Stimulated activated CD4-positive, alpha-beta T cell treated with anti-CD3 and anti-CD28 coated beads, Interleukin-12 subunit alpha, Interleukin-12 subunit beta, amount 100 ng/mL, for 48 hours (primary cell): Measurements from ENCODE around the gene THUMPD3.

Experiments
- DNase-seq, 3 donors: peaks; one replicate each; pipeline ENCODE4 v3.0.0-alpha.2; 2020; ENCODE audit warnings: low read depth in 2 of 3, low spot score in 1 of 3

The THUMPD3 gene

DNA sequence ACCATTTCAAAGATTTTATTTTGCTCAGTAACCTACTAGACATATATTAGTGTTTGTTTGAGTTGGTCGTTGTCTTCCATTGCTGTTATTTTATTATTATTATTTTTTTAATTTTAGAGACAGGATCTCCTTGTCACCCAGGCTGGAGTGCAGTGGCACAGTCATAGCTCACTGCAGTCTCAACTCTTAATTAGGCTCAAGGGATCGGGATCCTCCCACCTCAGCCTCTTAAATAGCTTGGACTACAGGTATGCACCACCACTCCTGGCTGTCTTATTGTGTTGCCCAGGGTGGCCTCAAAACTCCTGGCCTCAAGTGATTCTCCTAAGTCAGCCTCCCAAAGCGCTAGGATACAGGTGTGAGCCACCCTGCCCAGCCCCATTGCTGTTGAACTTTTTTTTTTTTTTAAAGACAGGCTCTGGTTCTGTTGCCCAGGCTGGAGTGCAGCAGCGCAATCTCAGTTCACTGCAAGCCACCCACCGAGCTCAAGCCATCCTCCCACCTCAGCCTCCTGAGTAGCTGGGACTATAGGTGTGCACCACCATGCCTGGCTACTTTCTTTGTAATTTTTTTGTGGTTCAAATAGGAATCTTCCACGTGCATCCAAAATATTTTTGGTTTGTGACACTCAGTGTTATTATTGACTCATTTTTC, 52.8 kb downstream of the THUMPD3 start:
- DNase-seq: no peak

DNA sequence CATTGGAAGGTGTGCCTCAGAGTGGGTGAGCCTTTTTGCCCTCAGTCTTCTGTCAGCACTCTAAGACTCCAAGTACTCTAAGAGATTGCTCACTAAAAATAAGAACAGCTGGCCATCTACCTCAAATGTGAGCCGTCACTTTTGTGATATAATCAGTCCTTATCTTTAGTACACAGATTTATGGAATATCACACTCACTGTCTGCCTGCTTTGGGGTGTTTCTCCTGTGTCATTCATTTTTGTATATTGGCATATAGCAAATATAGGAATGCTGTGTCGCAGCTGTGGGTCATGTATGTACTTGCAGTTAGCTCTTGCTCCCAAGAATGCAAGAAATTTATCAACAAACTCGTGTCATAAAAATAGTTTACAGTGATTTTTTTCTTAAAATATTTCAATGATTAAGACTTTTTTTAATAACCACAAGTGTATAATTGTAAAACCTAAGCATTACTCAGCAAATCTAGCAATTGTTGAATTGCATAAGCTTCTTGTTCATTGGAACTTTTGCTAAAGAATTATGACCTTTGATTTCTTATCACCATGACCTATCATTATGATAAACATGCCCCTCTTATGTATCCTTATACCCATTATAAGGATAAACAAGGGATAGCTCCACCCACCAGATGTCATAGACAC, 53.4 kb downstream of the THUMPD3 start:
- no peak for DNase-seq

DNA sequence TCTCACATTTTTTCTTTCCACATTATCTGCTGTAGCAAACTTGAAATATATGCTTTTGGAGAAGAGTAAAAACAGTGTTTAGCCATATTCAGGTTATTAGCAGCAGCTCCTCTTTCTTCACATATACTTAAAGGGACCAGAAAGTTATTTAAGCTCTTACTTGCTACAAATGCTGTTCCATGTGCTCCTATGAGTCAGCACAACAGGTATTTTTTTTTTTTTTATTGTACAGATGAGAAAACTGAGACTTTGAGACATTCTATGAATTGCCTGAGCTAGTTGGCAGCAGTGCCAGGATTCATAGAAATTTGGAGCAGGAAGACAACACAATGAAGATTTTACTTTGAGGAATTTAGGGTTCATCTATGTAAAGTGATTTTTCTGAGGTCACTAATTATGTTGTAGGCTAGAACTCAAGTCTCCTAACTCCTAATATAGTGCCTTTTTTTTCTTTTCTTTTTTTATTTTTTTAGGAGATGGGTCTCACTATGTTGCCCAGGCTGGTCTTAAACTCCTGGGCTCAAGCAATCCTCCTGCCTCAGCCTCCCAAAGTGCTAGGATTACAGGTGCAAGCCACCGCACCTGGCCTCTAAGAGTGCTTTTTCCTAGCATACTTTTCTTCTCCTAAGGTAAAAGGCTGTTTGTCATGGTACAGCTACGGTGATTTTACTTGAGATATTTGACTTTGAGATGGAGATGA, 58.1 kb downstream of the THUMPD3 start:
- DNase-seq: no peak

DNA sequence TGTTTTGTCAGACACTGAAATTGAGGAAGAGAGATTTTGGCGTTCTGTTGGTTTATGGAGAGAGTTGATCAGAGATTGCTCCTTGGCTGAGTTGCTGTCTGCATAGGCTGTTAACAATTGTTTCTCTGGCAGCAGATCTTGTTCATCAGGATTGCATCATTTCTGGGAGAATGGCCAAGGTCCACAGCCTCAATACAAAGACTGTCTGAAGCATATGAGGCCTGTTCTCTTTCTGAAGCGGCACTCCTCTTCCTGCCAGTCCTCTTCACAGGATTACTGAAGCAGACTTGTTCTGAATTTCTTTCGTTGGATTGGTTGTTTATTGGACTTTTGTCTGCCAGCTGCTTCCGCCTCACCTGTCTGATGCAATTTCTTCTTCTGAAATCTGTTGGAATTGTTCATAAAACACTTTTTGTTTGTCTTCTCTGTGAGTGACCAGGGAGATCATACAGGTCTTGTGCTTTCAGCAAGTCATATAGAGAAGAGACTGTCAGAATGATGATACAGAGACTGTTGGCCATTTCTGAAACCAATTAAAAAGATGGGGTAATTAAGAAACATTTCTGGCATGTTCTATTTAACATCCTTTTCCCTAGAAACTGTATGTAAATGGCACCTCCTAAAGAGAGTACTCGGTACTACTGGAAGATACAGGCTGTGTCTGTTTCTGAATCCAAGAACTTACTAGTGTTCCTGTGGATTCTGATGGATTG, 60.0 kb downstream of the THUMPD3 start:
- DNase-seq: no peak

DNA sequence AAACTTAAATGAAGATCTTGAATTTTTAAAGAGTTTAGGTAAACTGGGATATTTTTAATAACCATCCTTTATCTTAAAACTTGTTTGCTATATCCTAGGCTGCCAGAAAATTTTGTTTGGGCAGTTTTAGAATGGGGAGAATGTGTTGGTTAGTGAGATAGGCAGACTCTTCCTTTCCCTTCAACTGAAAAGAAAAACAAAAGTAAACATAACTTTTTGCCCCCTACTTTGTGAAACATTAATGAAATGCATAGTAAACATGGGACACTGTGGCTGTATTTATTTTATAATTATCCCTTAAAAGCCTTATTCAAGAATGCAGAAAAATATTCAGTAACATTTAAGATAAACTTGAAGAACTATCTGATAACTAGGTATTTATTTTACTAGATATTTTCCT, 65.6 kb downstream of the THUMPD3 start:
- no peak for DNase-seq

DNA sequence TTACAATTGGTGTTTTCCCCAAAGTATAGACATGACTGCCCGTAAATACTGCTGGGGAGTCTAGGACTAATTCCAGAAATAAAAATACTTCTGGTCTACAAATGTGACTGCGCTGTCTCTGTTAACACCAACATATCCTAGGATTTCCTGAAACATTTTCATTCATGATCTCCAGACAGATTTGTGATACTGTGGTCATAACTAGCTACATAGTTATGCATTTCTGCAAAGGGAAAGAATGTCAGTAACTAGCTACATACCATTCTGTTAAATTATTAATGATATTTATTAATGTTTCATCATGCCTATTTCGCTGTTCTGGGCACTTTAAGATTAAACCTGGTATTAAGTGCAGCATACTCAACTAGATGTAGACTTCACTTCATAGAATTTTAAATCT, 67.9 kb downstream of the THUMPD3 start:
- no peak for DNase-seq

DNA sequence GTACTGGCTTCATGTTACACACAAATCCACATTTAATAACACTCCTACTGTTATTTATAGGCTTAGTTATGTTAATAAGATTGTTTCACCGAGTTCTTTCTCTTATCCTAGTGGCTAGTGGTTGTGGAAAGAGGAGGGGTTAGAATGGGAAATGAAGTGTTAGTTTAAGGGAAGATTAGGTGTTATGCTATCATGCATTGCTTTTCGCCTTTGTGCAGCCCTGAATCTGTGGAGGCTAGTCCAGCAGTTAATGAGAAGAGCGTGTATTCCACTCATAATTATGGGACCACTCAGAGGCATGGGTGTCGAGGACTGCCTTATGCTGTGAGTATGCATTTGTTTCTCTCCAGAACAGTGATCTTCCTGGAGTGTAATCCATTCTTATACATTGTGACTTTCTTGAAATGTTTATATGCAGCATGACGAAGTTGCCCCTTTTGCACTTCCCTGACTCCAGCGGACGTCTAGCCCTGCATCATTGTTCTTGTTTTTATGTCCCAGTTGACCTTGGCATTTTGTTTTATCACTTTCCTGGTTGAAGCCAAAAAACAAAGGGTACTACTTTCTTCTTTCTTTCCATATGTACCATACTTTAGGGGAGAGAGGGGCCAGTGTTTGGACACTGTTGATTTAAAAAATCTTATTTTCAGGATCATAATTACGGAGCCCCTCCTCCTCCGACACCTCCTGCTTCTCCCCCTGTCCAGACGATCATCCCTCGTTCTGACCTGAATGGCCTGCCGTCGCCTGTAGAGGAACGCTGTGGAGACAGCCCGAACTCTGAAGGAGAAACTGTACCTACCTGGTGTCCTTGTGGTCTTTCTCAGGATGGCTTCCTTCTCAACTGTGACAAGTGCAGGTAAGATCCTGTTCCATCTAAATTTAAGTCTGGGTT, 71.0 kb downstream of the THUMPD3 start:
- DNase-seq: no peak

DNA sequence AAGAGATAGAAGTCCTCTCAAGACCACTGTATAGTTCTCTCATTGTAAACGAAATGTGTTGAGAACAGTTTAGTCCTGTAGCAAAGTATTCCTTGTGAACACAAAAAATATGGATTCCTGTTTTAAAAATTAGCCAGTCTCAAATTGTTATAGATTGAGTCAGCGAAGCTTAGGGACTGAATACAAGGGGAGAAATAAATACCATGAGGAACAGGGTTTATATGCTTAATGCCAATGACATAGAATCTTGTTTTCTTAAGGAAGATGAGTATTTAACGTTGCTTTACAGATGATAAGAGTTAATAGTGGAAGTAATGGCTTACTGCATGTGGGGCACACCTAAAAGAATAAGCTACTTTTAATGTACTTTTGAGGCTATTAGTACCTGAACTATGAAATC, 72.5 kb downstream of the THUMPD3 start:
- no peak for DNase-seq
